NCI-H2107 treated with DMSO at 0.1 percent for 48 hours (cell line): ENCODE results near the gene VPS13D.
"Not testable (repeated sequence)": the region's sequence is repeated elsewhere in the genome, so short reads cannot be mapped to it uniquely, and the experiment has no call there.

Experiments used
- DNase-seq: peaks from one replicate; lab custom pipeline; 2025; ENCODE audit not compliant: unreplicated experiment; lab: John Stamatoyannopoulos, UW

The VPS13D gene

GRCh38 chr1:12462586-12462985 is 232.8 kb downstream of the VPS13D start:
- DNase-seq, result no peak

- DNase-seq, result no peak
Observed at GRCh38 chr1:12464045-12464461, 234.2 kb downstream of the VPS13D start.

GRCh38 chr1:12464598-12465056 is 234.8 kb downstream of the VPS13D start:
- no peak for DNase-seq

- no peak for DNase-seq
Observed at GRCh38 chr1:12465126-12465525, 235.3 kb downstream of the VPS13D start.

- no peak for DNase-seq
Observed at GRCh38 chr1:12466816-12467215, 237.0 kb downstream of the VPS13D start.

GRCh38 chr1:12467570-12468286 is 237.9 kb downstream of the VPS13D start:
- no peak for DNase-seq

- no peak for DNase-seq
Observed at GRCh38 chr1:12468323-12468722, 238.5 kb downstream of the VPS13D start.

GRCh38 chr1:12469493-12469892 is 239.7 kb downstream of the VPS13D start:
- DNase-seq, result no peak

- DNase-seq, result no peak
Observed at GRCh38 chr1:12469990-12470389, 240.2 kb downstream of the VPS13D start.

GRCh38 chr1:12470916-12471315 is 241.1 kb downstream of the VPS13D start:
- DNase-seq, result not testable (repeated sequence)

GRCh38 chr1:12472156-12472797 is 242.4 kb downstream of the VPS13D start:
- DNase-seq, result no peak

- no peak for DNase-seq
Observed at GRCh38 chr1:12472798-12473551, 243.1 kb downstream of the VPS13D start.

GRCh38 chr1:12473596-12474362 is 243.9 kb downstream of the VPS13D start:
- no peak for DNase-seq

- no peak for DNase-seq
Observed at GRCh38 chr1:12475101-12475500, 245.3 kb downstream of the VPS13D start.

- DNase-seq, result no peak
Observed at GRCh38 chr1:12475530-12475934, 245.7 kb downstream of the VPS13D start.

GRCh38 chr1:12475947-12476346 is 246.1 kb downstream of the VPS13D start:
- no peak for DNase-seq

GRCh38 chr1:12477314-12477713 is 247.5 kb downstream of the VPS13D start:
- no peak for DNase-seq

GRCh38 chr1:12477936-12478611 is 248.2 kb downstream of the VPS13D start:
- peak; percentile 93 for DNase-seq

GRCh38 chr1:12478612-12478985 is 248.8 kb downstream of the VPS13D start:
- DNase-seq, result no peak

GRCh38 chr1:12479311-12479710 is 249.5 kb downstream of the VPS13D start:
- DNase-seq, result no peak

- no peak for DNase-seq
Observed at GRCh38 chr1:12480041-12480440, 250.2 kb downstream of the VPS13D start.
